PC-9 (cell line): ENCODE results near the gene STX3. TPM values are rescaled to one million over a fixed set of nuclear protein-coding genes. Genes with fewer than 3 reads are reported as not detected.

Source experiments
- BruUV-seq: library from RNA; stranded (reverse); fragments of 400-500 nt; replicated peaks from 2 replicates; lab custom pipeline; 2021; lab: Mats Ljungman, UMichigan
- CTCF ChIA-PET: fragments of 300-600 bp; sonication (Branson Sonifier 250); formaldehyde crosslinking; loops from one replicate; lab custom pipeline; 2022; ENCODE audit warnings: antibody characterized with exemption; lab: Charles Lee
- POLR2A ChIA-PET: fragments of 300-600 bp; sonication (Branson Sonifier 250); formaldehyde crosslinking; loops from one replicate; lab custom pipeline; 2022; ENCODE audit warnings: antibody characterized with exemption; ENCODE audit not compliant: unreplicated experiment; lab: Charles Lee
- DNase-seq, 2 experiments: peaks; one replicate each; pipeline versions ENCODE4 v3.0.0 to v3.0.0-alpha.2; 2015 to 2022; ENCODE audit warnings: mixed read lengths in 1 of 2
- H2AFZ ChIP-seq: fragments of 200-600 bp; sonication (generic); 2 replicates; pipeline ENCODE4 v1.8.1; 2017; ENCODE audit warnings: antibody characterized with exemption
- H3F3A ChIP-seq: fragments of 200-600 bp; sonication (generic); 2 replicates; pipeline ENCODE4 v1.8.1; 2017; ENCODE audit warnings: antibody characterized with exemption, mild to moderate bottlenecking, low read depth; ENCODE audit not compliant: insufficient read depth
- H3K27ac ChIP-seq: fragments of 200-600 bp; sonication (generic); 2 replicates; pipeline ENCODE4 v1.6.1; 2016; ENCODE audit warnings: mixed run types
- H3K27me3 ChIP-seq: fragments of 200-600 bp; sonication (generic); 2 replicates; pipeline ENCODE4 v1.6.1; 2016; ENCODE audit warnings: low read depth, mixed run types; ENCODE audit not compliant: insufficient read depth
- H3K36me3 ChIP-seq: fragments of 200-600 bp; sonication (generic); 2 replicates; pipeline ENCODE4 v1.6.1; 2016; ENCODE audit warnings: low read depth, mixed run types
- H3K4me1 ChIP-seq: fragments of 200-600 bp; sonication (generic); replicated peaks from 2 replicates; pipeline ENCODE4 v1.6.1; 2016; ENCODE audit warnings: mixed run types; ENCODE audit not compliant: insufficient read depth
- H3K4me2 ChIP-seq: fragments of 200-600 bp; sonication (generic); 2 replicates; pipeline ENCODE4 v1.6.1; 2017; ENCODE audit warnings: mixed run types
- H3K4me3 ChIP-seq: fragments of 200-600 bp; sonication (generic); 2 replicates; pipeline ENCODE4 v1.6.1; 2016; ENCODE audit warnings: mixed run types
- H3K79me2 ChIP-seq: fragments of 200-600 bp; sonication (generic); 2 replicates; pipeline ENCODE4 v1.6.1; 2017; ENCODE audit warnings: low read depth, mixed run types
- H3K9me2 ChIP-seq: fragments of 200-600 bp; sonication (generic); 2 replicates; pipeline ENCODE4 v1.8.1; 2017; ENCODE audit warnings: mild to moderate bottlenecking; ENCODE audit not compliant: insufficient read depth
- H3K9me3 ChIP-seq: fragments of 200-600 bp; sonication (generic); 2 replicates; pipeline ENCODE4 v1.8.1; 2016; ENCODE audit warnings: low read depth; ENCODE audit not compliant: insufficient read depth
- H4K20me1 ChIP-seq: fragments of 200-600 bp; sonication (generic); 2 replicates; pipeline ENCODE4 v1.8.1; 2017; ENCODE audit not compliant: insufficient read depth
- CTCF ChIP-seq: fragments of 200-600 bp; sonication (generic); conservative IDR thresholded peaks from 2 replicates; pipeline ENCODE4 v1.6.1; 2017; ENCODE audit warnings: mixed run types, antibody characterized with exemption, mild to moderate bottlenecking, moderate library complexity
- EZH2 ChIP-seq: fragments of 200-600 bp; sonication (generic); IDR thresholded peaks from 2 replicates; pipeline ENCODE4 v1.8.0; 2017; ENCODE audit warnings: antibody characterized with exemption, low read depth
- intact Hi-C: fragments of 100-400 bp; cut with micrococcal nuclease; formaldehyde crosslinking; loops from one replicate; pipeline ENCODE4 v1.10.0; 2022; ENCODE audit not compliant: unreplicated experiment
- total RNA-seq: library from RNA; stranded (reverse); gene quantifications from 2 replicates; pipeline ENCODE4 v1.2.3, GENCODE V29; 2021

The STX3 gene
- total RNA-seq, 1 experiment from 2014 or later, result 50.1 TPM

- TF ChIP-seq CTCF (no peak), EZH2 (no peak)
- peaks cover 62% of the 10 kb centered on the region for H4K20me1 ChIP-seq
- 0 out of 2 replicates have a peak, but pooled peaks cover 21% of the 10 kb centered on the region for H3K36me3 ChIP-seq
- H3K27ac ChIP-seq, result no peak overlapping the region
- POLR2A ChIA-PET, result no interaction called here
- H3K79me2 ChIP-seq, result peaks cover 76% of the 10 kb centered on the region
- H3K9me3 ChIP-seq, result no peaks in the 10 kb centered on the region
- no peaks in the 10 kb centered on the region for H3K27me3 ChIP-seq
- H2AFZ ChIP-seq, result no peak overlapping the region
- no peak overlapping the region for H3K4me3 ChIP-seq
- intact Hi-C loops, result loop anchor here (5.0 kb wide), 1 partner anchor 206 kb away; no protein-coding TSS in a partner anchor
- BruUV-seq, result no TSS peak
- H3K4me1 ChIP-seq, result peaks cover 19% of the 10 kb centered on the region
- CTCF ChIA-PET, result no interaction called here
- H3K4me2 ChIP-seq, result no peak overlapping the region
- no peak for DNase-seq
- H3K9me2 ChIP-seq, result no peaks in the 10 kb centered on the region
- H3F3A ChIP-seq, result peaks cover 27% of the 10 kb centered on the region
These were observed 3.3 kb downstream of the STX3 start for GRCh38 chr11:59758401-59759037.

GRCh38 chr11:59759900-59760299 is 4.7 kb downstream of the STX3 start:
- H3F3A ChIP-seq, result peaks cover 19% of the 10 kb centered on the region
- no peaks in the 10 kb centered on the region for H3K27me3 ChIP-seq
- no peak overlapping the region for H3K27ac ChIP-seq
- no peaks in the 10 kb centered on the region for H3K9me3 ChIP-seq
- TF ChIP-seq CTCF, result no peak
- no peak for TF ChIP-seq EZH2
- ChIA-PET POLR2A (interaction anchor here (0.7 kb wide), 1 partner anchor 27 kb away, joined by 15 read pairs; no protein-coding TSS in a partner anchor), CTCF (interaction anchor here (0.5 kb wide), 1 partner anchor 91 kb away, joined by 12 read pairs; the partner anchor contains the start of gene PATL1)
- peaks cover 74% of the 10 kb centered on the region for H4K20me1 ChIP-seq
- no TSS peak for BruUV-seq
- intact Hi-C loops, result loop anchor here (5.0 kb wide), 1 partner anchor 208 kb away; no protein-coding TSS in a partner anchor
- peaks cover 19% of the 10 kb centered on the region for H3K4me1 ChIP-seq
- DNase-seq, result no peak
- peaks cover 21% of the 10 kb centered on the region; the same call in 1 of the 2 replicates for H3K36me3 ChIP-seq
- H3K4me2 ChIP-seq, result no peak overlapping the region
- no peak overlapping the region for H2AFZ ChIP-seq
- no peaks in the 10 kb centered on the region for H3K9me2 ChIP-seq
- H3K79me2 ChIP-seq, result peaks cover 87% of the 10 kb centered on the region
- H3K4me3 ChIP-seq, result no peak overlapping the region

- H3K36me3 ChIP-seq, result peaks cover 21% of the 10 kb centered on the region; the same call in 1 of the 2 replicates
- no peaks in the 10 kb centered on the region for H3K9me3 ChIP-seq
- peaks cover 95% of the 10 kb centered on the region for H3K79me2 ChIP-seq
- ChIA-PET CTCF (no interaction called here), POLR2A (no interaction called here)
- peaks cover 82% of the 10 kb centered on the region for H4K20me1 ChIP-seq
- H2AFZ ChIP-seq, result no peak overlapping the region
- no peak overlapping the region for H3K4me3 ChIP-seq
- intact Hi-C loops, result no loop called here
- no peak overlapping the region for H3K4me2 ChIP-seq
- peaks cover 19% of the 10 kb centered on the region for H3K4me1 ChIP-seq
- no TSS peak for BruUV-seq
- H3K9me2 ChIP-seq, result no peaks in the 10 kb centered on the region
- H3K27ac ChIP-seq, result no peak overlapping the region
- peaks cover 16% of the 10 kb centered on the region for H3F3A ChIP-seq
- TF ChIP-seq EZH2 (no peak), CTCF (no peak)
- H3K27me3 ChIP-seq, result no peaks in the 10 kb centered on the region
- DNase-seq, result no peak
These were observed 5.6 kb downstream of the STX3 start for GRCh38 chr11:59760771-59761170.
